Ovary (tissue), 9 donors: ENCODE results near the gene CDH23. TPM values are rescaled to one million over a fixed set of nuclear protein-coding genes. Genes with fewer than 3 reads are reported as not detected.

Experiments
- DNase-seq, 5 donors: peaks; one replicate each; pipeline ENCODE4 v3.0.0-alpha.2; 2019 to 2020
- H3K27ac ChIP-seq, 2 donors: fragments of 200-600 bp; one replicate each; pipeline versions ENCODE4 v1.5.1 to v1.8.0; 2019 to 2022
- H3K27me3 ChIP-seq: fragments of 200-600 bp; one replicate; pipeline ENCODE4 v1.8.0; 2022
- H3K36me3 ChIP-seq: fragments of 200-600 bp; sonication (generic); one replicate; pipeline ENCODE4 v1.5.1; 2019
- H3K4me1 ChIP-seq: one replicate; pipeline ENCODE4 v1.8.1; 2013; ENCODE audit warnings: mild to moderate bottlenecking, moderate library complexity; ENCODE audit not compliant: insufficient read depth
- H3K4me3 ChIP-seq: fragments of 200-600 bp; sonication (generic); one replicate; pipeline ENCODE4 v1.5.1; 2017
- H3K9me3 ChIP-seq, 2 donors: fragments of 200-600 bp in 1 of 2; sonication (generic) in 1 of 2; one replicate each; pipeline versions ENCODE4 v1.5.1 to v1.8.1; 2013 to 2019; ENCODE audit warnings: mild to moderate bottlenecking in 1 of 2, moderate library complexity in 1 of 2
- CTCF ChIP-seq, 3 donors: fragments of 450-650 bp in 2 of 3; fragments of 200-600 bp in 1 of 3; IDR thresholded peaks; one replicate each; pipeline versions ENCODE4 v1.5.1 to v1.8.0; 2016 to 2022; ENCODE audit warnings: antibody characterized with exemption in 3 of 3, mild to moderate bottlenecking in 1 of 3
- EP300 ChIP-seq: sonication (generic); formaldehyde crosslinking; IDR thresholded peaks from one replicate; pipeline ENCODE4 v1.6.1; 2017; ENCODE audit warnings: antibody characterized with exemption
- POLR2A ChIP-seq: fragments of 450-650 bp; IDR thresholded peaks from one replicate; pipeline ENCODE4 v1.6.1; 2017; ENCODE audit warnings: antibody characterized with exemption, mild to moderate bottlenecking, moderate library complexity
- WGBS, 3 donors: extraction: QIAGEN DNeasy Blood & Tissue Kit in 1 of 3; methylation state at CpG; one replicate each; pipeline versions ENCODE4 v1.1.5 to v1.1.7; 2013 to 2017; 5-methylcytosine and 5-hydroxymethylcytosine counted together
- intact Hi-C, 4 donors: fragments of 100-400 bp; cut with DNase I; formaldehyde crosslinking; loops; one replicate each; pipeline versions ENCODE4 v1.11.0 to v1.15.1; 2022 to 2023
- polyA plus RNA-seq, 2 donors: library from polyadenylated mRNA; stranded (reverse); fragments of 200-250 nt in 1 of 2; fragments of 350-450 nt in 1 of 2; fragmentation: Illumina TruSeq in 1 of 2; extraction: RNeasy Lipid Tissue Mini Kit (QIAGEN cat#74804) in 1 of 2; gene quantifications; one replicate each; pipeline ENCODE4 v1.2.3, GENCODE V29; 2013 to 2014
- total RNA-seq, 7 donors: library from RNA; depleted of rRNA in 2 of 7; stranded (reverse); fragments of >200 nt in 2 of 7; fragmentation: NEBNext Ultra II Directional in 3 of 7; extraction: Animal tissue kit (Norgen Biotek cat#: 25700) in 3 of 7; gene quantifications; one replicate each; pipeline versions ENCODE4 v1.1.0 to v1.2.4, GENCODE V29; 2016 to 2023
- donor health status: DM: no; HTN: no; CAD: no; lungs with moderate emphysema.
- donor health status: DM: no; HTN: no; CAD: no.
- donor health status: Bipolar disorder and iron deficiency.
- donor health status: DM: yes; HTN: yes; CAD: no.
- donor health status: DM: no; HTN: no; CAD: no.
- donor health status: DM: yes; HTN: yes; CAD: no.

CDH23 gene
- total and polyA plus RNA-seq, 9 donors = 7.5 to 108 (median 39.1) TPM

- H3K4me3 ChIP-seq = no peak overlapping the region
- H3K36me3 ChIP-seq = no peaks in the 10 kb centered on the region
- no peaks in the 10 kb centered on the region for H3K27me3 ChIP-seq
- intact Hi-C loops = loop anchor here in 1 of 4 donors (10.0 kb wide), 1 partner anchor 426 kb away; no protein-coding TSS in a partner anchor
- TF ChIP-seq CTCF (IDR thresholded peaks at IDR 0.05) (no peak), POLR2A (no peak)
- no peaks in the 10 kb centered on the region for H3K4me1 ChIP-seq
- WGBS, 3 donors = 84 to 95% (median 91%) methylated on average over 8 of the region's 8 CpGs
- no peaks in the 10 kb centered on the region for H3K9me3 ChIP-seq
- peak in 1 of 5 donors; percentile 4 for DNase-seq
- H3K27ac ChIP-seq = no peak overlapping the region
Observed at GRCh38 chr10:71388583-71389310, 8.0 kb upstream of the CDH23 start.

- Histone ChIP-seq H3K9me3 (no peaks in the 10 kb centered on the region), H3K4me3 (no peak overlapping the region), H3K36me3 (no peaks in the 10 kb centered on the region), H3K4me1 (no peaks in the 10 kb centered on the region), H3K27me3 (no peaks in the 10 kb centered on the region), H3K27ac (no peak overlapping the region)
- TF ChIP-seq CTCF (IDR thresholded peaks at IDR 0.05) (no peak), EP300 (no peak)
- 85 to 86% (median 85%) methylated on average over 14 of the region's 14 CpGs for WGBS, 3 donors
- no peak for DNase-seq
- intact Hi-C loops = loop anchor here (5.0 to 10.0 kb wide), 6 partner anchors 215 to 502 kb away; partner anchors contain the start of gene VSIR (in 1 of the 4)
Observed at GRCh38 chr10:71389768-71390460, 6.8 kb upstream of the CDH23 start.

- Histone ChIP-seq H3K36me3 (no peaks in the 10 kb centered on the region), H3K9me3 (no peaks in the 10 kb centered on the region), H3K4me3 (no peak overlapping the region), H3K27ac (no peak overlapping the region), H3K27me3 (no peaks in the 10 kb centered on the region), H3K4me1 (no peaks in the 10 kb centered on the region)
- peak in 1 of 5 donors; percentile 11 for DNase-seq
- WGBS, 3 donors = 56 to 58% (median 57%) methylated on average over 10 of the region's 10 CpGs
- intact Hi-C loops = loop anchor here (5.0 to 10.0 kb wide), 5 partner anchors 214 to 502 kb away; partner anchors contain the start of gene VSIR (in 1 of the 4)
- TF ChIP-seq CTCF (IDR thresholded peaks at IDR 0.05) (no peak), EP300 (no peak), POLR2A (no peak)
Observed at GRCh38 chr10:71390461-71390835, 6.3 kb upstream of the CDH23 start.

GRCh38 chr10:71390921-71391690 lies 5.6 kb upstream of the CDH23 start:
- TF ChIP-seq EP300 (no peak), POLR2A (no peak), CTCF (IDR thresholded peaks at IDR 0.05) (no peak)
- Histone ChIP-seq H3K4me1 (no peaks in the 10 kb centered on the region), H3K36me3 (no peaks in the 10 kb centered on the region), H3K27ac (no peak overlapping the region), H3K27me3 (no peaks in the 10 kb centered on the region), H3K9me3 (no peaks in the 10 kb centered on the region), H3K4me3 (no peak overlapping the region)
- WGBS, 3 donors = 77 to 88% (median 80%) methylated on average over 3 of the region's 3 CpGs
- peak in 1 of 5 donors; percentile 7 for DNase-seq
- intact Hi-C loops = loop anchor here (5.0 to 10.0 kb wide), 5 partner anchors 214 to 501 kb away; partner anchors contain the start of gene VSIR (in 1 of the 4)
